SW 1271 (cell line): Measurements from ENCODE around the gene TMPRSS2.

Source experiments
- DNase-seq, 2 experiments: peaks; one replicate each; lab custom pipeline; 2025; lab: John Stamatoyannopoulos, UW

Gene TMPRSS2

DNA sequence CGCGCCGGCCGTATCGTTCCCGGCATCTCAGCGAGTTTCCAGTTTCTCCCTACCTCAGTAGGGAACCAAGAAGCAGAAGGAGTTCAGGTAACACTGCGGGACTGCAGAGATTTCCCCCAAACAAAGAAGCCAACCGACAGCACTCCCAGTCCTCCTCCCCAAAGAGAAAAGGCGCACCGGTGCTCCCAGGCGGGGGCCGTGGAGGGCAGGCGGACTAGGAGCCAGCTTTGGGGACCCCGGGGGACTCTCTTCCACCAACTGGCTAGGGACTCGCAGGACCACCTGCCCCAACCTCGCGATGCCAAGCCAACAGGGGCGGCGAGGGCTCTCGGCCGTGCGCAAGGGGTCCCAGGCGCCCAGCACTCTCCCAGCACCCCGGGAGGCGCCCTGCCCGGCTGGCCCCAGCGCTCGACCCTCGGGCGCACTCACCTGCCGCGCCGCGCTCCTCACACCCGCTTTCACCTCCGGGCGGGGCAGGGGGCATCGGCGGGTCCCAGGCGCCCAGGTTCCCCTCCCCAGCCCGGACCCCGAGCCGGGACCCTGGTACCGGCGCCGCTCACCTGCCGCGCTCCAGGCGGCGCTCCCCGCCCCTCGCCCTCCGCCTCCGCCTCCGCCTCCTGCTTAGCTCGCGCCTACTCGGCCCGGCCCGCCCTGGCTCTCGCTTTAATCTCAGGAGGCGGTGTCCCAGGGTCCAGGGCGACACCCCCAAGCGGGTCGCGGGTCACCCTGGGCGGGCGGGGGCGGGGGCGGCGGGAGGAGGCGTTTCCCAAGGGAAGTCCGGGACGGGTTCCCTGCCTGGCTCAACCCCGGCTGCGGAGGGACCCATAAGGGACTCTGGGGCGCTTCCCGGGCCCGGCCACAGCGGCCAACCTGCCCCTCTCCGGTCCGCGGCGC is at the start of gene TMPRSS2:
TMPRSS2 (minus strand) TSS at position 638 of the 894 bp plus-strand sequence. CDS start 10,025 bp downstream, outside the sequence.
- DNase-seq: no peak

DNA sequence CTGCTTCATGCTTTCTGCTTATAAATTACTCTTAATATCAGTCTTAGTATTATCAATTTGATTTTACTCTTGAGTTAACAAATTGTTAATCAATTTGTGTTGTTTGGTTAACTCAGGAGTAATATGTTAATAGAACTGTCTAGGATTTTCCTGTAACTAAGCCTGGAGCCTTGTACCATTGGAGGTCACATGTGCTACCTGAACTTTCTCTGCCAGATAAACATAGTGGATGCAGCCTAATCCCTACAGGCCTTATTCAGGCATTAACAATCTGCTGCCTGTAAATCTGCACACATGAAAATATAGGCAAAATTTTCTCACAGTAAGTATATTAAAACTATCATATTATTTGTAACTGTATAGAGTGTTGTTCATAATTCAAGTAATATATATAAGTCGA is 47.1 kb upstream of the TMPRSS2 start:
- no peak for DNase-seq

DNA sequence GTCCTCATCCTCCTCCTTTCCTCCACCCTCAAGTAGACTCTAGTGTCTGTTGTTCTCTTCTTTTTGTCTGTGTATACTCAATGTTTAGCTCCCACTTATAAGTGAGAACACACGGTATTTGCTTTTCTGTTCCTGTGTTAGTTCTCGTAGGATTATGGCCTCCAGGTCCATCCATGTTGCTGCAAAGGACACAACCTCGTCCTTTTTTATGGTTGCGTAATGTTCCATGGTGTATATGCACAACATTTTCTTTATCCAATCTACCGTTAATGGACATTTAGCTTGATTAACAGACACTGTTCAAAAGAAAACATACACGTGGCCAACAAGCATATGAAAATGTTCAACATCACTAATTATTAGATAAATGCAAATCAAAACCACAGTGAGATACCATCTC is 44.3 kb upstream of the TMPRSS2 start:
- no peak for DNase-seq

GRCh38 chr21:41548781-41549180 is 40.8 kb upstream of the TMPRSS2 start:
- DNase-seq: no peak

GRCh38 chr21:41547111-41547510 is 39.2 kb upstream of the TMPRSS2 start:
- DNase-seq: no peak

DNA sequence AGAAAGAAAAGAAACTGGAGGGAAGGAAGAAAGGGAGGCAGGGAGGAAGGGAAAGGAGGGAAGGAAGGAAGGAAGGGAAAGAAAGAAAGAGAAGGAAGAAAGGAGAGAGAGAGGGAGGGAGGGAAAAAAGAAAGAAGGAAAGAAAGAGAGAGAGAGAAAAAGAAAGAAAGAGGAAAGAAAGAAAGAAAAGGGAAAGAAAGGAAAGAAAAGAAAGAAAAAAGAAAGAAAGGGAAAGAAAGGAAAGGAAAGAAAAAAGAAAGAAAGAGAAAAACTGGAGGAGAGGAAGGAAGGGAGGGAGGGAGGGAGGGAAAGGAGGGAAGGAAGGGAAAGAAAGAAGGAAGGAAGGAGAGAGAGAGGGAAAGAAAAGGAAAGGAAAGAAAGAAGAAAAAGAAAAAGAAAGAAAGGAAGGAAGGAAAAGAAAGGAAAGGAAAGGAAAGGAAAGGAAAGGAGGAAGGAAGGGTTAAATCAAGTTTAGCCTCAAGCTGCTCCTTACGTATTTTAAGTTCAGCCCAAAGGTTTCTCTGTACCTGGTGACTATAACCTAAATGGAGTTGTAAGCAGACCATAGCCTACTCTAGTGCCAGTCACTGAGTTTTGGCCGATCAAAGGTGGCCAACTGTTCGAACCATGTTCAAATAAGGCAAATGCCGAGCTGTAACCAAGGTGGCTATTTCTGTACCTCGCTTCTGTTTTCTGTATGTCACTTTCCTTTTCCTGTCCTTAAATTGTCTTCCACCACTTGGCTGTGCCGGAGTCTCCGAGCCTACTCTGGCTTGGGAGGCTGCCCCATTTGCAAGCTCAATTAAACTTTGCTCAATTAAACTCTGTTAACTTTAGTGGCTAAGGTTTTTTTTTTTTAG is 37.8 kb upstream of the TMPRSS2 start:
- DNase-seq: no peak

GRCh38 chr21:41542727-41543126 is 34.8 kb upstream of the TMPRSS2 start:
- DNase-seq: no peak

- DNase-seq: no peak
Measured at GRCh38 chr21:41537356-41537755, 29.4 kb upstream of the TMPRSS2 start.

- no peak for DNase-seq
Measured at GRCh38 chr21:41536827-41537103, 28.8 kb upstream of the TMPRSS2 start.

DNA sequence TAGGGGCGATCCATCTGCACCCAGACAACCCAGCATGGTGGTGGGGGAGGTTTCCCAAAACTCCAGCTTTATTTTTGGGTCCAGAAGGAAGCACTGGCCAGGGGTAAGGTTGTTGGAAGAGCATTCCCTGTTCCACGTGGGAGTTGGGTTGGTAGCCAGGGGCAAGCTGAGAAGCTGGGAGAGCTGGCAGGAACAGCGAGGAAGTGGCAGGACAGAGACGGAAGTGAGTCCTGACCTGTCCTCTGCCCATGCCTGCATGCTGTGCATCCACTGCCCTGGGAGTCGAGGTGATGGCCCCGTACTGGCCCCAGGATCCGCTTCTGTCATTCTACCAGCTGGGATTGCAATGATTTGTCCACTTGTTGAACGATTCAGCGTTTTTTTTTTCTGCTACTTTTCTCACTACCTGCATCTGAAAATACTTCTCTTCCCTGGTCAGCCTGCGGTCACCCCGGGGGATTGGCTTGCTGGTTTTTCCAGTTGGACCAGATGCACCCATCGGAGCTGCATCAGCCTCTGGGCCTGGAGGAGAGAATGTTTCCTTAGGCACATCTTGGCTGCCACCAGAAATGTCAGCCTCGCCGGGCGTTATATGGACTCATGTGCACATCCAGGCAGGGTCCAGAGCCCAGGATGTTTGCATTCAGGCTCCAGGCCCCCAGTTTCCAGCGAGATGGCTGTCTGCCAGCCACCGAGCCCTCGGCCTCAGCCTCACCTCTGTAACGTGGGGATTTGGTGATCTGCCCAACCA is 28.3 kb upstream of the TMPRSS2 start:
- no peak for DNase-seq

DNA sequence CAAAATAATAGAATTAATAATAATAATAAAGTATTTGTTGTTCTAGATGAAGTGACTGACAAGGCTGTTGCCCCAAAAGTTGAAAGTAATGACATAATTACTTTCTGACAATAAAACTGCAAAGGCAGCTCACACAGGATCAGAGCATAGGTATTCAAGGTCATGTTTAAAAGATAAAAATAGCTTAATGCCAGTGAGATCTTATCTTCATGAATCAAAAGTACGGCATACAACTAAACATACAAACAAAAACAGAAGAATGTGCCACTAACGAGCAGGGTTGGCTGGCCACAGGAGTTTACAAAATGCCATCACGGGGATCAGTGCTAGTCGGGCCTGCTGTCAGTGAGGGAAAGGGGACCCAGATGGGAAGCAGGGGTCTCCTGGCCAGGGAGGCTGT is 22.4 kb upstream of the TMPRSS2 start:
- no peak for DNase-seq

GRCh38 chr21:41529769-41530168 is 21.8 kb upstream of the TMPRSS2 start:
- DNase-seq: no peak

- no peak for DNase-seq
Measured at GRCh38 chr21:41526478-41527087, 18.6 kb upstream of the TMPRSS2 start.

- no peak for DNase-seq
Measured at GRCh38 chr21:41523175-41523574, 15.2 kb upstream of the TMPRSS2 start.

DNA sequence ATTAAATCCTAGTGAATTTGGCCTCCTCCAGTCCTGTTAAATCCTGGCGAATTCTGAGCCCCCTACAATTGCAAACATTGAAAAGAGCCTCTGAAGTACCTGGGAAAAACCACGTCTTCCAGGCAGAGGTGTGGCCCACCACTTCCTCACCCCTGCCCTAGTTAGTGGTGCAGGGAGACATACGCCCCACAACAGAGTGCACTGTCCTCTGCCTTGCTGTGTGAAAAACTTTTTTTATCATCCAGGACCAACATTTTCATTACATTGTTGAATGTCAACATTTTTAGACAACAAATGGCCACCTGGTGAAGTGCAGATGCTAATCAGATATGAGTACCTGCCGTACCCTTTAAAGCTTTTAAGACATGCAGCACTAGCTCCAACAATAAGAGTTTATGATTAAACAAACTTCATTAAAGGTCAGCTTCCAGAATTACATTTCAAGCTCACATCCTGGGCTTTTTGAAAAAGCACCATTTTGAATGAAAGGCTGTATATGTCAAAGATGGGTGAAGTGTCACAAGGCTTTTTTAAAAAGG is 13.6 kb upstream of the TMPRSS2 start:
- no peak for DNase-seq

DNA sequence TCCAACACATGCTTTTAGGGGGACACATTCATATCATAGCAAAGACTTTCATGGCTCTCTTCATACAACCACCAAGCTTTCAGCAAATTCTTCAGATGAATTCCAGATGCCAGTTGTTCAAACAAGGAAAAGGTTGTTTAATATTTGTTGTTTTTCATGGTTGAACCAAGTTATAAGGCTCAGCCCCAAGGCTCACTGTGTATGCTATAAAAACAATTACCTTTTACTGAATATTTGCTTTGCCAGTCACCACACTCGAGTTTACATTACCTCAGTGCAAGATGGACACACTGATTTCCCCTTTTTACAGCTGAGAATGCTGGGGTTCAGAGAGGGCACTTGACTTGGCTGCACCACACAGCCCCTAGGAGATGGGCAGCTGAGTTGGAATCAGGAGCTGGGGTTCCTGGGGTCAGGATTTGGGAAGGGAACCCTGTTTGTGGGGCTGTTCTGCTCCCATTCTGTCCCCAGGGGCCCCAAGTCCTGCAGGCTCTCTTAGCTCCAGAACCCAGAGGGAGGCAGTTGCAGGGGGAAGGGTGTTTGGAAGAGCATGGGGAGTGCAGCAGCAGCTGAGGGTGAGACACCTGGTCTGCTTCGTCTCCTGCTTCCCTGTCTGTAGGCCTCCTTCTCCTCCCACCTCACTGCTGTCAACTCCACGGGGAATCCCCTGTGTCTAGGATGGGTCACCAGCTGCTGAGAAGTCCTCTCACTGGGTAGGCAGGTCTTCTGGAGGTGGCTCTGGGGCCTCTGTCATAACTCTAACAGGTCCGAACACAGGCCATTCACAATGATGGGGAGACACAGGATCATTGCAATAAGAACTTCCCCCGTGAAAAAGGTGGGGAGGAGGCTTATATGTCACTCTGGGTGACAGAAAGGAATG is 12.8 kb upstream of the TMPRSS2 start:
- DNase-seq: no peak

DNA sequence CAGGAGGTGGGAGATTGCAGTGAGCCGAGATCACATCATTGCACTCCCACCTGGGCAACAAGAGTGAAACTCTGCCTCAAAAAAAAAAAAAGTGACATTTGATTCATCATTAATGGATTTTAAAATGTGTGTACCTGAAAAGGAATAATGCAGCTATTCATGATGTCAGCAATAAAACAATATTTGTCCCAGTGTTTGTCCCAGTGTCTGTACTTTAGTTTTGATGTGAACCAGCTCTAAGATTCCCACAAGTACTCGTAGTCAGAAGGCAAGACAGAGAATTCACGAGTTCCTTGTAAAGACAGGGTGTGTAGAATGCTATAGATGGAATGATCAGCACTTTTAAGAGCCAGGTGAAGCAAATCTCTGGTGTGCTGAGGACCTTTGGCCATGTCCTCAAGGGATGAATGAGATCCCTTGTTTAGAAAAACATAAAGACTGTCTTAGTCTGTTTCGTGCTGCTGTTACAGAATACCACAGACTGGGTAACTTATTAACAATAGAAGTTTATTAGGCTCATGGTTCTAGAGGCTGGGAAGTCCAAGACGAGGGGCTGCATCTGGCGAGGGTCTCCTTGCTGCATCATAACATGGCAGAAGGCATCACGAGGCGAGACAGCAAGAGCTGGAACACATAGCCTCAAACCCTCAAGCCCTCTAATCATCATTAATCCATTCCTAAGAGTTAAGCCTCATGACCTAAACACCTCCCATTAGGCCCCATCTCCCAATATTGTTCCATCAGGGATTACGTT is 12.0 kb upstream of the TMPRSS2 start:
- DNase-seq: no peak

DNA sequence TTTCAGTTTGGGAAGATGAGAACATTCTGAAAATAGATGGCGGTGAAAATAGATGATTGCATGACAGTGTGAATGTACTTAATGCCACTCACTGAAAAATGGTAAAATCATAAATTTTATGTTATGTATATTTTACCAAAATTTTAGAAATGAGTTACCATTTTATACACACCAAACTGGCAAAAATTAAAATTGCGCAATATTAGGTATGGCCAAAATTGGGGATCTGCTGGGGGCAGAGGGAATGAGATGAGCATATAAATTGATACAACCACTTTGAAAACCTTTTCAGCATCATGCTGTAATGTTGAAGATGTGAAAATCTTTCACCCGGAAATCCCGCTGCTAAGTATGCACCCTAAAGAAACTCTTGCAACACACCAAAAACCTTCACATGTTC is 10.8 kb upstream of the TMPRSS2 start:
- no peak for DNase-seq

DNA sequence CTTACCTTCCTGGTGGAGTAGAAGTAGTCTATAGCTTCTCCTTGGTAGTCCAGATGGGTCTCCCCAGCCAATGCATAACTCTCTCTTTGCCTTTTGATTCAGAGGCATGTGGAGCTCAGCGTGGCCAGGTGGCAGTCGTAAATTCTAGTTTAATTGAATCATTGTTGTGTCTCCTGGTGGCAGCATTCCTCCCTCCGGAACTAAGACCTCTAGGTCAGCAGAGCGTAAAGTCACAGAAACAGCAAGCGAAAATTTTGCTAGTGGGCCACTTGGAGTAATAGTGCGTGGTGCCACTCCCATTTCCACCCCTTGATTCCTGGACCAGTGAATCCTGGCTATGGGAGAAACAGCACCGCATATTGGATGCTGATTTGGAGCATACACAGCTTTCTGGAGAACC is 3.9 kb upstream of the TMPRSS2 start:
- no peak for DNase-seq

GRCh38 chr21:41510500-41510899 is 2.5 kb upstream of the TMPRSS2 start:
- no peak for DNase-seq
